Measurements from ENCODE around the gene MICB.
A peak's percentile ranks its signal among the peaks of the same experiment; 100 is the strongest.
"Not testable (repeated sequence)": the region's sequence is repeated elsewhere in the genome, so short reads cannot be mapped to it uniquely, and the experiment has no call there.

Gene MICB

GRCh38 chr6:31496826-31497225 lies 1.1 kb upstream of the MICB start:
- peaks cover 18% of the 10 kb centered on the region for H3K4me1 ChIP-seq (ENCODE audit: control insufficient read depth, insufficient read depth, low read depth, low read length)
- peak overlapping the region in 1 of 2 experiments; percentile 84 for H2BK12ac ChIP-seq (ENCODE audit: low read length in 2 of 2)
- H3K4me3 ChIP-seq (ENCODE audit: insufficient read depth in 1 of 2, low read depth in 1 of 2, low read length in 2 of 2) = peak overlapping the region in 1 of 2 experiments; percentile 88
- not testable (repeated sequence) for H3K27me3 ChIP-seq (ENCODE audit: control insufficient read depth in 1 of 2, insufficient read depth in 1 of 2, low read length in 2 of 2); H4K8ac ChIP-seq (ENCODE audit: low read length); H3K14ac ChIP-seq (ENCODE audit: low read length in 2 of 2); H3K4ac ChIP-seq (ENCODE audit: low read depth in 1 of 2, low read length in 2 of 2); H3K9me3 ChIP-seq (ENCODE audit: control insufficient read depth, low read length); H3K27ac ChIP-seq (ENCODE audit: low read length, poor library complexity, severe bottlenecking); H3K23ac ChIP-seq (ENCODE audit: low read length in 2 of 2); H2BK15ac ChIP-seq (ENCODE audit: low read depth, poor library complexity, severe bottlenecking); H3K18ac ChIP-seq (ENCODE audit: low read depth in 1 of 2, low read length in 2 of 2); H4K91ac ChIP-seq (ENCODE audit: low read length); H3K4me2 ChIP-seq (ENCODE audit: low read length, poor library complexity, severe bottlenecking); H2BK5ac ChIP-seq (ENCODE audit: low read depth, low read length, poor library complexity, severe bottlenecking); H2BK120ac ChIP-seq (ENCODE audit: low read depth, low read length); H3K36me3 ChIP-seq (ENCODE audit: control insufficient read depth in 1 of 2, insufficient read depth in 2 of 2, low read depth in 1 of 2, low read length in 2 of 2); DNase-seq; H2AFZ ChIP-seq (ENCODE audit: low read depth, low read length)
- peak overlapping the region; percentile 19 for H2AK5ac ChIP-seq (ENCODE audit: low read length, severe bottlenecking)
- WGBS = 72% methylated on average over 4 of the region's 4 CpGs
- peaks cover 14% of the 10 kb centered on the region for H3K79me1 ChIP-seq (replicated peaks; ENCODE audit: low read length, poor library complexity, severe bottlenecking)
- H3K9ac ChIP-seq (ENCODE audit: low read length) = peak overlapping the region; percentile 81

- H3K27ac ChIP-seq (ENCODE audit: low read length, poor library complexity, severe bottlenecking) = no peak overlapping the region
- no peak overlapping the region for H2BK5ac ChIP-seq (ENCODE audit: low read depth, low read length, poor library complexity, severe bottlenecking)
- no peak overlapping the region for H3K23ac ChIP-seq (ENCODE audit: low read length in 2 of 2)
- no peak overlapping the region for H3K4ac ChIP-seq (ENCODE audit: low read depth in 1 of 2, low read length in 2 of 2)
- WGBS = 19% methylated on average over 20 of the region's 21 CpGs
- no peak overlapping the region for H2AK5ac ChIP-seq (ENCODE audit: low read length, severe bottlenecking)
- peak overlapping the region; percentile 86 for H3K4me2 ChIP-seq (ENCODE audit: low read length, poor library complexity, severe bottlenecking)
- peaks cover 15% of the 10 kb centered on the region for H3K79me1 ChIP-seq (replicated peaks; ENCODE audit: low read length, poor library complexity, severe bottlenecking)
- H2BK15ac ChIP-seq (ENCODE audit: low read depth, poor library complexity, severe bottlenecking) = no peak overlapping the region
- H4K8ac ChIP-seq (ENCODE audit: low read length) = no peak overlapping the region
- no peak overlapping the region for H2BK120ac ChIP-seq (ENCODE audit: low read depth, low read length)
- no peak overlapping the region for H2AFZ ChIP-seq (ENCODE audit: low read depth, low read length)
- H3K14ac ChIP-seq (ENCODE audit: low read length in 2 of 2) = no peak overlapping the region
- peak overlapping the region in 1 of 2 experiments; percentile 88 for H3K4me3 ChIP-seq (ENCODE audit: insufficient read depth in 1 of 2, low read depth in 1 of 2, low read length in 2 of 2)
- DNase-seq = peak; percentile 12
- no peak overlapping the region for H4K91ac ChIP-seq (ENCODE audit: low read length)
- H2BK12ac ChIP-seq (ENCODE audit: low read length in 2 of 2) = no peak overlapping the region
- H3K9me3 ChIP-seq (ENCODE audit: control insufficient read depth, low read length) = no peaks in the 10 kb centered on the region
- no peak overlapping the region for H3K18ac ChIP-seq (ENCODE audit: low read depth in 1 of 2, low read length in 2 of 2)
- peaks cover 18% of the 10 kb centered on the region for H3K4me1 ChIP-seq (ENCODE audit: control insufficient read depth, insufficient read depth, low read depth, low read length)
- H3K9ac ChIP-seq (ENCODE audit: low read length) = peak overlapping the region; percentile 66
- H3K36me3 ChIP-seq (ENCODE audit: control insufficient read depth in 1 of 2, insufficient read depth in 2 of 2, low read depth in 1 of 2, low read length in 2 of 2) = no peaks in the 10 kb centered on the region
- H3K27me3 ChIP-seq (ENCODE audit: control insufficient read depth in 1 of 2, insufficient read depth in 1 of 2, low read length in 2 of 2) = no peaks in the 10 kb centered on the region
Observed at GRCh38 chr6:31498748-31499147, 803 bp downstream of the MICB start.

- not testable (repeated sequence) for H2AK5ac ChIP-seq (ENCODE audit: low read length, severe bottlenecking); H3K9ac ChIP-seq (ENCODE audit: low read length); H2AFZ ChIP-seq (ENCODE audit: low read depth, low read length); H3K23ac ChIP-seq (ENCODE audit: low read length in 2 of 2); H3K14ac ChIP-seq (ENCODE audit: low read length in 2 of 2); H3K4me2 ChIP-seq (ENCODE audit: low read length, poor library complexity, severe bottlenecking); DNase-seq; H3K18ac ChIP-seq (ENCODE audit: low read depth in 1 of 2, low read length in 2 of 2); H2BK120ac ChIP-seq (ENCODE audit: low read depth, low read length); H3K4ac ChIP-seq (ENCODE audit: low read depth in 1 of 2, low read length in 2 of 2); H3K27ac ChIP-seq (ENCODE audit: low read length, poor library complexity, severe bottlenecking); H3K4me3 ChIP-seq (ENCODE audit: insufficient read depth in 1 of 2, low read depth in 1 of 2, low read length in 2 of 2); H2BK5ac ChIP-seq (ENCODE audit: low read depth, low read length, poor library complexity, severe bottlenecking); H2BK15ac ChIP-seq (ENCODE audit: low read depth, poor library complexity, severe bottlenecking); H4K8ac ChIP-seq (ENCODE audit: low read length); H3K36me3 ChIP-seq (ENCODE audit: control insufficient read depth in 1 of 2, insufficient read depth in 2 of 2, low read depth in 1 of 2, low read length in 2 of 2); H3K9me3 ChIP-seq (ENCODE audit: control insufficient read depth, low read length); H2BK12ac ChIP-seq (ENCODE audit: low read length in 2 of 2); H3K27me3 ChIP-seq (ENCODE audit: control insufficient read depth in 1 of 2, insufficient read depth in 1 of 2, low read length in 2 of 2); H4K91ac ChIP-seq (ENCODE audit: low read length)
- H3K79me1 ChIP-seq (replicated peaks; ENCODE audit: low read length, poor library complexity, severe bottlenecking) = peaks cover 12% of the 10 kb centered on the region
- WGBS = no CpG with 5 or more reads among the region's 2 CpGs
- H3K4me1 ChIP-seq (ENCODE audit: control insufficient read depth, insufficient read depth, low read depth, low read length) = peaks cover 18% of the 10 kb centered on the region
Observed at GRCh38 chr6:31499648-31500047, 1.7 kb downstream of the MICB start.

- Histone ChIP-seq H3K14ac (ENCODE audit: low read length in 2 of 2) (no peak overlapping the region), H4K8ac (ENCODE audit: low read length) (no peak overlapping the region), H3K4me2 (ENCODE audit: low read length, poor library complexity, severe bottlenecking) (no peak overlapping the region), H3K79me1 (replicated peaks; ENCODE audit: low read length, poor library complexity, severe bottlenecking) (peaks cover 31% of the 10 kb centered on the region), H3K27ac (ENCODE audit: low read length, poor library complexity, severe bottlenecking) (no peak overlapping the region), H3K23ac (ENCODE audit: low read length in 2 of 2) (no peak overlapping the region), H3K4me3 (ENCODE audit: insufficient read depth in 1 of 2, low read depth in 1 of 2, low read length in 2 of 2) (no peak overlapping the region), H2AFZ (ENCODE audit: low read depth, low read length) (no peak overlapping the region), H2BK12ac (ENCODE audit: low read length in 2 of 2) (no peak overlapping the region), H2BK120ac (ENCODE audit: low read depth, low read length) (no peak overlapping the region), H3K36me3 (ENCODE audit: control insufficient read depth in 1 of 2, insufficient read depth in 2 of 2, low read depth in 1 of 2, low read length in 2 of 2) (peaks cover 15 to 20% of the 10 kb centered on the region in 2 experiments), H3K27me3 (ENCODE audit: control insufficient read depth in 1 of 2, insufficient read depth in 1 of 2, low read length in 2 of 2) (no peaks in the 10 kb centered on the region), H3K18ac (ENCODE audit: low read depth in 1 of 2, low read length in 2 of 2) (no peak overlapping the region), H2BK5ac (ENCODE audit: low read depth, low read length, poor library complexity, severe bottlenecking) (no peak overlapping the region), H3K9ac (ENCODE audit: low read length) (no peak overlapping the region), H3K9me3 (ENCODE audit: control insufficient read depth, low read length) (no peaks in the 10 kb centered on the region), H2BK15ac (ENCODE audit: low read depth, poor library complexity, severe bottlenecking) (no peak overlapping the region), H4K91ac (ENCODE audit: low read length) (no peak overlapping the region), H3K4ac (ENCODE audit: low read depth in 1 of 2, low read length in 2 of 2) (no peak overlapping the region), H2AK5ac (ENCODE audit: low read length, severe bottlenecking) (no peak overlapping the region), H3K4me1 (ENCODE audit: control insufficient read depth, insufficient read depth, low read depth, low read length) (peaks cover 15% of the 10 kb centered on the region)
- DNase-seq = peak; percentile 10
Observed at GRCh38 chr6:31502586-31502985, 4.6 kb downstream of the MICB start.

Measured in mesenchymal stem cell (in vitro differentiated cells and primary cell).